Muscle layer of colon (tissue), 2 donors: ENCODE measurements around the gene CMIP.

Experiments used
- H3K27ac ChIP-seq: one replicate; pipeline ENCODE4 v1.7.0; 2013; ENCODE audit warnings: low read depth, mild to moderate bottlenecking, low read length, moderate library complexity
- H3K27me3 ChIP-seq, 2 donors: one replicate each; pipeline ENCODE4 v1.7.0; 2013; ENCODE audit warnings: low read length in 2 of 2, mild to moderate bottlenecking in 2 of 2; ENCODE audit not compliant: insufficient read depth in 2 of 2, control insufficient read depth in 1 of 2
- H3K36me3 ChIP-seq: one replicate; pipeline ENCODE4 v1.7.0; 2013; ENCODE audit warnings: mild to moderate bottlenecking, low read length; ENCODE audit not compliant: insufficient read depth
- H3K4me1 ChIP-seq: one replicate; pipeline ENCODE4 v1.7.0; 2013; ENCODE audit warnings: mild to moderate bottlenecking, low read length; ENCODE audit not compliant: insufficient read depth
- H3K4me3 ChIP-seq, 2 donors: one replicate each; pipeline ENCODE4 v1.7.0; 2013; ENCODE audit warnings: low read length in 2 of 2, low read depth in 1 of 2, mild to moderate bottlenecking in 1 of 2, moderate library complexity in 1 of 2
- H3K9ac ChIP-seq: one replicate; pipeline ENCODE4 v1.7.0; 2013; ENCODE audit warnings: low read length
- H3K9me3 ChIP-seq: one replicate; pipeline ENCODE4 v1.7.0; 2013; ENCODE audit warnings: mild to moderate bottlenecking, low read length
- donor health status: abdominal sarcoma.
- donor health status: Adenocarcinoma of cecum.

Gene CMIP

DNA sequence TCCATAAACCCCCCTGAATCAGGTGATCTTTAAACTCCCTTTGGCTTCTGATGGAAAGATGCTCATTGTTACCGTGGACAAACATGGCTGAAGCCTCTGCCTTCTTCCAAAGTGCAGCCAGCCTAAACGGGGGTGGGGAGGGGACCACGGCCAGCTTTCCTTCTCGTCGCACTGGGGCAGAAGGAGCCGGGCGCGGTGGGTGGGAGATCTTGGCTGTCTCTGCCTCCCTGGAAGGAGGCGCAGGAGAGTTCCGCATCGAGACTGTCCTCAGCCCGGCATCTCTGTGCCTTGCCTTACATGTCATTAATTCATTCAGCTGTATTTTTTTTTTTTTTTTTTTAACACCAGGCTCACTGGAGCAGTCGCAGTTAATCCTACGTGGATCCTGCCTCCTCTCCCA lies 171.2 kb downstream of the CMIP start:
- H3K27ac ChIP-seq: no peak overlapping the region

DNA sequence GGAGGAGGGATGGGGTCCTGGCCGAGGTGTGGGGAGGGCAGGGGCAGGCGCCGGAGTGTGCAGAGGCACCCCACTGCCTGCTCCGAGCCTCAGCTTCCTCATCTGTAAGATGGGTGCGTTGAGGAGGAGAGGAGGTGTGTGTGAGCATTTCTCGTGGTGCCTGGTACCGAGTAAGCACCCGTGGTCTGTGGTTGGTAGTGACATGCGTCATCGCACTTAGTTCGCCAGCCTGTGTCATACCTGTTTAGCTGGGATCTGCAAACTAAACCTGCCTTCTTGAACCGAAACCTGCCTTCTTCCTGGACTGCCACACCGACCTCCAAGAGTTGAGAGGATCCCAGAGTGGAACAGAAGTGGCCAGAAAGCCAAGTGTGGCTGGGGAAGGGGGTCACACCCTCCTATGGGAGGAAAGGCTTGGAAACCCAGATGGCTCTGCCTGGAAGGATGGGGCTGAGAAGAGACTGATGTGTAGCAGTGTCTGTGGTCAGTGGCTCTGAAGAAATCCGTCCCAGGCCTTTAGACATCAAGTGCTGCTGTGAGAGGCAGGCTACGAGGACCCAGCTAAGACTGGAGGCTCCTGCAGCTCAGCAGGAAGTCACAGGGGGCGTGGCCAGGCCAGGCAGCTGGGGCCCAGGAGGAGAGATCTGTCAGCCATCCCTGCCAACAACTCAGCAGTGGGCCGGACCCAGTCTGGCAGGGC lies 171.9 kb downstream of the CMIP start:
- no peak overlapping the region for H3K9ac ChIP-seq
- peak overlapping the region; percentile 3 for H3K27ac ChIP-seq
- H3K4me1 ChIP-seq: peaks cover 17% of the 10 kb centered on the region

More for the DNA sequence above, 171.2 kb downstream of the CMIP start:
- no peak overlapping the region for H3K9ac ChIP-seq
- no peaks in the 10 kb centered on the region for H3K36me3 ChIP-seq
- H3K9me3 ChIP-seq: no peaks in the 10 kb centered on the region
- H3K4me1 ChIP-seq: peaks cover 17% of the 10 kb centered on the region
- no peak overlapping the region for H3K4me3 ChIP-seq
- H3K27me3 ChIP-seq: no peaks in the 10 kb centered on the region

DNA sequence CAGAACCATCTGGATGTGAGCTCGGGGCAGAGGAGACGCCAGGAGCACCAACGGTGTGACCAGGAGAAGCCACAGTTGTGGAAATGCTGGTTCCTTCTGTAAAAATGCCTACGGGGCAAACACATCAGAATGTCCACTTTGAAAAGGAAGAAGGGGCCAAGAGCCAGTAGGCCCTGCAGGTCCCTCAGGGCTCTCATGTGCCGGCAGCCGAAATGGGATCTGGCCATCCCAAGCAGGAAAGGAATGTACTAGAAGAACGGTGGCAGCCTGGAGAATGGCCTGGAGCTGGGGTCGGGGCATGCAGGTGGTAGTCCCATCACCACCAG lies 172.4 kb downstream of the CMIP start:
- Histone ChIP-seq H3K27me3 (no peaks in the 10 kb centered on the region), H3K36me3 (peaks cover 7% of the 10 kb centered on the region), H3K27ac (peak overlapping the region; percentile 3), H3K4me1 (peaks cover 17% of the 10 kb centered on the region), H3K9me3 (no peaks in the 10 kb centered on the region), H3K9ac (no peak overlapping the region), H3K4me3 (no peak overlapping the region)

More for the DNA sequence above, 171.9 kb downstream of the CMIP start:
- H3K27me3 ChIP-seq: no peaks in the 10 kb centered on the region
- peaks cover 3% of the 10 kb centered on the region for H3K36me3 ChIP-seq
- H3K9me3 ChIP-seq: no peaks in the 10 kb centered on the region
- H3K4me3 ChIP-seq: no peak overlapping the region

DNA sequence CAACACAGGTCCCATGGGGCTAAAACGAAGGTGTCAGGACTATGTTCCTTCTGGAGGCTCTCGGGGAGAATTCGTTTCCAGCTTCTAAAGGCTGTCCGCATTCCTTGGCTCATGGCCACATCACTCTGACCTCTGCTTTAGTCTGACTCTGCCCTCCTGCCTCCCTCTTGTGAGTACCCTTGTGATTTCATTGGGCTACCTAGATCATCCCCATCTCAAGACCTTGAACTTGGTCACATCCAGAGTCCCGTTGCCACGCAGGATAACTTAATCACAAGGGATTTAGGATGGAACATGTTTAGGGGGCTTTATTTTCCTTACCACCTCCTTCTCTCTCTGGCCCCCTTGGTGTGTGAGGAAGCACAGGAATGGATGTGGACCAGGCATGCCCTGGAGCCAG lies 173.6 kb downstream of the CMIP start:
- Histone ChIP-seq H3K27ac (no peak overlapping the region), H3K36me3 (peaks cover 7% of the 10 kb centered on the region), H3K4me1 (peaks cover 9% of the 10 kb centered on the region), H3K9ac (no peak overlapping the region), H3K27me3 (no peaks in the 10 kb centered on the region), H3K9me3 (no peaks in the 10 kb centered on the region), H3K4me3 (no peak overlapping the region)

DNA sequence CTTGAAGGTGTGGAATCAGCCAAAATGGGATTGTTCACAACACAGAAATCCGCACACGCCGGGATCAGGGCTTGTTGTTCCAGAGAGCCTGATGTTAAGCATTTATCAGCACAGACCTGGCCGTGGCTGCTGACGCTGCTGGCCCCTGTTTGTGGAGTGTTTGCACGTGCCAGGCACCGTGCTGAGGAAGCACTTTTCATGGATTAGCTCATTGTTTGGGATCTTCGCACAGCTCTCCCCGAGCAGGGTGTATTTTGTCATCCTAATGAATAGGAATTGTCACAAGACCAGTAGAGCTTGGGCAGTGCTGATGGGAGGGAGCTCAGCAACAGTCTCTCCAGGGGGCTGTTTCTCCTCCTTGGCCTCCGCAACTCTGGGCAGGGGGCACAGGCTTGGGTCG lies 174.1 kb downstream of the CMIP start:
- Histone ChIP-seq H3K9me3 (no peaks in the 10 kb centered on the region), H3K36me3 (peaks cover 7% of the 10 kb centered on the region), H3K27me3 (no peaks in the 10 kb centered on the region), H3K27ac (no peak overlapping the region), H3K4me3 (no peak overlapping the region), H3K4me1 (peaks cover 9% of the 10 kb centered on the region), H3K9ac (no peak overlapping the region)

DNA sequence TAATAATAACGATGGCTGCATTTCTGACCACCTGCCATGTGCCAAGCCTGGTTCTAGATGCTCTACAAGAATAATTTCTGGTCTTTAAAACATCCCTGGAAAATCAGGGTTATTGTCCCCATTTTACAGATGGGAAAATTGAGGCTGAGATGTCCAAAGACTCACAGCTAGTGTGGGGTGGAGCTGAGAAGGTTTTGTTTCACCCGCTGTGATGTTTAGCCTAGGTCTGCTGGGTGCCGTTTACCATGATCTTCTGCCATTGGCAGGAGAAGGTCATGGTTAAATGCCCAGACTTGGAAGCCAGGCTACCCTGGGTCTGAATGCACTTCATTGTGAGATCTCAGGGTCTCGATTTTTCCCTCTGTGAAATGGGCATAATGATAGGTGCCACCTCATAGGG lies 175.4 kb downstream of the CMIP start:
- no peaks in the 10 kb centered on the region for H3K27me3 ChIP-seq
- H3K4me1 ChIP-seq: peaks cover 16% of the 10 kb centered on the region
- no peak overlapping the region for H3K27ac ChIP-seq
- H3K36me3 ChIP-seq: peaks cover 7% of the 10 kb centered on the region
- no peak overlapping the region for H3K4me3 ChIP-seq
- no peaks in the 10 kb centered on the region for H3K9me3 ChIP-seq
- no peak overlapping the region for H3K9ac ChIP-seq

DNA sequence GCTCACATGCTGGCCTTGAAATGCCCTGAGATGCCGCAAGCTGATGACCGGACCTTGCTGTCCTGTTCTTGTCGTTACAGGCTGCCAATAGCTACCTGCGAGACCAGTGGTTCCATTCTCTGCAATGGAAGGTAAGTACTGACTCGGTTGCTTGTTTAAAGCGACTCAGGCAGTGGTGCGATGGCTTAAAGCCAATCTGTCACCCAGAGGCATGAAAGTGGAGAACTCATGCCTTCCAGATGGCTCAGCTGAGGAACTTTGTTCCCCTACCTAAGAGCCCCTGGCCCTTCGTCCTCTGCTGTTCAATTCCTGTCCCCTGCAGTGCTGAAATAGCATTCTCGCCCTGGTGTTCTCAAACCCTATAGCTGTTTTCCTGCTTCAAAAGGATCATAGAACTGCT lies 176.2 kb downstream of the CMIP start:
- H3K9me3 ChIP-seq: no peaks in the 10 kb centered on the region
- peaks cover 23% of the 10 kb centered on the region for H3K4me1 ChIP-seq
- H3K9ac ChIP-seq: no peak overlapping the region
- no peak overlapping the region for H3K27ac ChIP-seq
- H3K36me3 ChIP-seq: peaks cover 7% of the 10 kb centered on the region
- no peaks in the 10 kb centered on the region for H3K27me3 ChIP-seq
- no peak overlapping the region for H3K4me3 ChIP-seq

DNA sequence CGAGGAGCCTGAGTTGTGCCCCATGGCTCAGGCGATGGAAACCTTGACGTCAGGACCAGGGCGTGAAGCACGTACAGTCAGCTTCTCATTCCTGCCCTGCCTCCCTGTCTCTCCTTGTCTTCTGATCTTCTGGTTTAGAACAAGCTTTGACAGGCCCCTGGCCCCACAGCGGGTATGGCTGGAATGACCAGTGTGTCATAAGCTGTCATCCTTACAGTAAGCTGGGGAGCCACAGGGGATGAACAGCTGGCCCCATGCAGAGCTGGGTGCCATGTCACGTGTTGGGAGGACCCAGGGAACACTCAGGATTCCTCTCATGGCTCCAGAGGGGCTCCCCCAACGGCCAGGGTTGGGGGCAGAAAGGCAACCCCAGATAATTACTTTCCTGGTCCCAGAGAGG lies 176.9 kb downstream of the CMIP start:
- Histone ChIP-seq H3K4me3 (no peak overlapping the region), H3K27me3 (no peaks in the 10 kb centered on the region), H3K9me3 (no peaks in the 10 kb centered on the region), H3K9ac (no peak overlapping the region), H3K4me1 (peaks cover 29% of the 10 kb centered on the region), H3K27ac (no peak overlapping the region), H3K36me3 (peaks cover 7% of the 10 kb centered on the region)

DNA sequence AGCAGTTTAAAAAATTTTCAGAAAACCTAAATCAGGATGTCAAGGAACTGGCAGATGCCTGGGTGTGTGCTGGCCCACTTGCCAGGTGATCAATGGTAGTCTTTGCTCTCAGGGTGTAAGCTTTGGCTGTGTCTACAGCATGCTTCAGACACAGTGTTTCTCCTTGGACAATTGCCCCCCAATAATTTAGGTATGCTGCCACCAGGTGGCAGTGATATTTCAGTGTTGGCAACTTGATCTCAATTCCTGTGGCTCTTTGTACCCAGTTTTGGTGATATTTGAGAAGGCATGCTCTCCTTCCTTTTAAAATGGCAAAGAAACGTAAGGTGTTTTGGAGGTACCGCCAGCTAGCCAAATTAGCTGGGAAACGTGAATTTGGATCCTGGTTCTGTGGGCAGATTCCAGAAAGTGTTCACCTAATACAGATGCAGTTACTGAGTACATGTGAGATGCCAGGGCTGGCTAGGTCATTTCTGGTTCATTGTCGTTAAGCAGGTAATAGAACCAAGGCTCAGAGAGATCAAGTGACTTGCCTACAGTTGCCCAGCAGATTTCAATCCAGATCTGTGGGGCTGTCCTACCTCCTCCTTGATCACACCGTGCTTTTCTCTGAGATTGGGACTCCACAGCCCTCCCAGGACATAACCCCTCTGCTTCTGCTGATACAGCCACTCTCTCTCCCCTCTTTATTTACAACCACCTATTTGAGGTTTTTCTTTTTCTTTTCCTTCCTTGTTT lies 178.9 kb downstream of the CMIP start:
- H3K27ac ChIP-seq: no peak overlapping the region
- H3K9me3 ChIP-seq: no peaks in the 10 kb centered on the region
- no peak overlapping the region for H3K9ac ChIP-seq
- no peak overlapping the region for H3K4me3 ChIP-seq
- H3K4me1 ChIP-seq: peaks cover 24% of the 10 kb centered on the region
- H3K27me3 ChIP-seq: no peaks in the 10 kb centered on the region
- peaks cover 7% of the 10 kb centered on the region for H3K36me3 ChIP-seq

DNA sequence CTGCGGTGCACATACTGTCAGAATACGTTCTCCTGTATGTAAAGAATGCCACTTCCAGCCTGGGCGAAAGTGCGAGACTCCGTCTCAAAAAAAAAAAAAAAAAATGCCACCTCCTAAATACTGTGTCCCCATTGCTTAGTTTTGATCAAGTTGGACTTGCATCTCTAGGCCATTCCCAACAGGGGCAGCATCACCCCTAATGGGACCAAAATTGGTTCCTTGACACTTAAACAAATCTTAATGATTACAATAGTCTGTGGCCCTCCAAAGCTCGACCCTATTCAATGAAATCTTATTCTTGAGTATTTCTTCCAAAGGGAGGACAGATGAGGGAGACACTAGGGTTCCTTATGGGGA lies 179.8 kb downstream of the CMIP start:
- no peak overlapping the region for H3K4me3 ChIP-seq
- no peak overlapping the region for H3K27ac ChIP-seq
- H3K4me1 ChIP-seq: peaks cover 24% of the 10 kb centered on the region
- H3K27me3 ChIP-seq: no peaks in the 10 kb centered on the region
- peaks cover 7% of the 10 kb centered on the region for H3K36me3 ChIP-seq
- H3K9me3 ChIP-seq: no peaks in the 10 kb centered on the region
- H3K9ac ChIP-seq: no peak overlapping the region

DNA sequence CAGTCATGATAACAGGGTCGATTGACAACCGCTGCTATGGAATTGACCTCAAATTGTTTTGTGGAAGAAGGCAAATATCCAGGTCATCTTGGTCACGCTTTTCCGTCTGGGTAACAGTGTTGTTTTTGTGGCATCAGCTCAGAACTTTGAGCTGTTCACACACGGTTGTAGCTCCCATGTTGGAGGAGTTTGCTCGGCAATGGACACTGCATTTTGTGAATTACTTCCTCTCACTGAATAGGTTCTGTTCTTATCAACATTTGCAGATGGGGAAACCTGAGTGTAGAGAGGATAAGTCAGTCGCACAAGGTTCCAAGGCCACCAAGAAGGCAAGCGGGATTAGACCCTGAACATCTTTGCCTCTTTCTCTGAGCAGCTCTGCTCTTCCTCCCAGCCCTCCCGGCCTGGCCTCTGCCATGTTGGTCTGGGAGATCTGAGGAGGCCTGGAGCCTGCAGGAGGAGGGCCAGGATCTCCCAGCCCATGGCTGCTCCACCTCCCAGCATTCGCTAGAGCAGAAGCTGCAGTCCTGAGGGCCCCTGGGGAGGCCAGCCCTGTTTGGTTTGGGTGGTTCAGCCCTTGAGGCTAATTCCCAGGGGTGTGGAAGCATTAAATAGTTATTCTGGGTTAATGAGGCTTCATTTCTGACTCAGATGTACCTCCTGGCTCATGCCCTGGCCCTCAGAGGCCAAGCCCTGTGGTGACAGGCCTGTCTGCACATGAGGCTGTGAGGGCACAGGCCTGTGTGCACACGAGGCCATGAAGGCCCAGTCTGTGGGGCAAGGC lies 180.3 kb downstream of the CMIP start:
- H3K9ac ChIP-seq: no peak overlapping the region
- H3K27me3 ChIP-seq: no peaks in the 10 kb centered on the region
- no peaks in the 10 kb centered on the region for H3K9me3 ChIP-seq
- H3K36me3 ChIP-seq: peaks cover 7% of the 10 kb centered on the region
- H3K4me3 ChIP-seq: no peak overlapping the region
- H3K4me1 ChIP-seq: peaks cover 24% of the 10 kb centered on the region
- H3K27ac ChIP-seq: peak overlapping the region; percentile 10
